ENCODE measurements around the gene INTS4. TPM values are rescaled to one million over a fixed set of nuclear protein-coding genes. Genes with fewer than 3 reads are reported as not detected.
"Not testable (repeated sequence)": the region's sequence is repeated elsewhere in the genome, so short reads cannot be mapped to it uniquely, and the experiment has no call there.

Gene INTS4
- total RNA-seq, 4 donors from 2014 or later, result 32.2 to 49.2 (median 40.0) TPM

DNA sequence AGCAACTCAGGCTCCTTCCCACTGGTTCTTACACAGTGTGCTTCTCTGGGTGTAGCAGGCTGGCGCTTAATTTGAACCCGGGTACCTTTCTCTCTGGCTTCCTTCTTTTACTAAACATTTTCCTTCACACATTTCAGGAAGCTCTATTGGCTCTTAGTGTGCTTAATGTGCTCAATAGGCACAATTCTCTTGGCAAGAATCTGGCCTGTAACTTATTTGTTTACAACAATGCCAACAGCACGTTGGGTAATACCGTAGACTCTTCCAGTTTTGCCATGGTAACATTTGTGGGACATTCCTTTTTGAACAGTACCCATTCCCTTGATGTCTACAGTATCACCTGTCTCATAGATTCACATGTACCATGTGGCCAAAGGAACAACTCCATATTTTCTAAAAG is 125.7 kb downstream of the INTS4 start:
- WGBS, 2 donors, result 91 to 97% methylated on average over 4 of the region's 4 CpGs
- H3K9me3 ChIP-seq, result no peaks in the 10 kb centered on the region
- no peak for DNase-seq (ENCODE audit: low spot score in 2 of 2)
- peaks cover 0 to 63% (median 6%) of the 10 kb centered on the region in 3 donors for H3K36me3 ChIP-seq
- H3K27ac ChIP-seq, result no peak overlapping the region
- no peak overlapping the region for H3K4me3 ChIP-seq
- TF ChIP-seq EP300 (IDR thresholded peaks at IDR 0.05), result no peak
- H3K27me3 ChIP-seq, result no peaks in the 10 kb centered on the region
- peaks cover 0 to 17% (median 4%) of the 10 kb centered on the region in 4 donors for H3K4me1 ChIP-seq

DNA sequence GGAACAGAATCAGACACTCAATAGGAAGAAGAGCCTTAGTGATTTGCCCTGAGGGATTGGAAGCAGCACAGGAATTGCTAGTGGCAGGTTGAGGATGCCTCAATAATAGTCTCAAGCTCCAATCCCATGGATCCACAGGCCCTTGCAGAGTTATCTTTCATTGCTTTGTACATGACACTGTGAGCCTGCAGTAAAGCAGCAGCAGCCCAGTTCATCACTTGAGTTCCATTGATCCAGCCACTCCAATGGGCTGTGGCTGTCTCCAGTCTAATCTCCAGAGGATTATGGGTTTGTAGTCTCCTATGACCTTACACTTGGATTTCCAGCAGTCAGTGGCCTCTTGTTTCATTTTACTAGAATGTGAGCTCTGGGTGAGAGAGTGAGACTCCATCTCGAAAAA is 128.1 kb downstream of the INTS4 start:
- Histone ChIP-seq H3K9me3 (no peaks in the 10 kb centered on the region), H3K4me1 (peaks cover 0 to 17% (median 4%) of the 10 kb centered on the region in 4 donors), H3K36me3 (peaks cover 0 to 54% (median 6%) of the 10 kb centered on the region in 3 donors), H3K4me3 (no peak overlapping the region), H3K27ac (peak overlapping the region in 1 of 4 donors; percentile 22), H3K27me3 (no peaks in the 10 kb centered on the region)
- TF ChIP-seq, protein P1, sequence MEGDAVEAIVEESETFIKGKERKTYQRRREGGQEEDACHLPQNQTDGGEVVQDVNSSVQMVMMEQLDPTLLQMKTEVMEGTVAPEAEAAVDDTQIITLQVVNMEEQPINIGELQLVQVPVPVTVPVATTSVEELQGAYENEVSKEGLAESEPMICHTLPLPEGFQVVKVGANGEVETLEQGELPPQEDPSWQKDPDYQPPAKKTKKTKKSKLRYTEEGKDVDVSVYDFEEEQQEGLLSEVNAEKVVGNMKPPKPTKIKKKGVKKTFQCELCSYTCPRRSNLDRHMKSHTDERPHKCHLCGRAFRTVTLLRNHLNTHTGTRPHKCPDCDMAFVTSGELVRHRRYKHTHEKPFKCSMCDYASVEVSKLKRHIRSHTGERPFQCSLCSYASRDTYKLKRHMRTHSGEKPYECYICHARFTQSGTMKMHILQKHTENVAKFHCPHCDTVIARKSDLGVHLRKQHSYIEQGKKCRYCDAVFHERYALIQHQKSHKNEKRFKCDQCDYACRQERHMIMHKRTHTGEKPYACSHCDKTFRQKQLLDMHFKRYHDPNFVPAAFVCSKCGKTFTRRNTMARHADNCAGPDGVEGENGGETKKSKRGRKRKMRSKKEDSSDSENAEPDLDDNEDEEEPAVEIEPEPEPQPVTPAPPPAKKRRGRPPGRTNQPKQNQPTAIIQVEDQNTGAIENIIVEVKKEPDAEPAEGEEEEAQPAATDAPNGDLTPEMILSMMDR (IDR thresholded peaks at IDR 0.05), result no peak
- no peak for TF ChIP-seq EP300 (IDR thresholded peaks at IDR 0.05)
- no peak for TF ChIP-seq POLR2A (IDR thresholded peaks at IDR 0.05)
- 79 to 88% methylated on average over 1 of the region's 1 CpG for WGBS, 2 donors
- DNase-seq (ENCODE audit: low spot score in 2 of 2), result no peak

DNA sequence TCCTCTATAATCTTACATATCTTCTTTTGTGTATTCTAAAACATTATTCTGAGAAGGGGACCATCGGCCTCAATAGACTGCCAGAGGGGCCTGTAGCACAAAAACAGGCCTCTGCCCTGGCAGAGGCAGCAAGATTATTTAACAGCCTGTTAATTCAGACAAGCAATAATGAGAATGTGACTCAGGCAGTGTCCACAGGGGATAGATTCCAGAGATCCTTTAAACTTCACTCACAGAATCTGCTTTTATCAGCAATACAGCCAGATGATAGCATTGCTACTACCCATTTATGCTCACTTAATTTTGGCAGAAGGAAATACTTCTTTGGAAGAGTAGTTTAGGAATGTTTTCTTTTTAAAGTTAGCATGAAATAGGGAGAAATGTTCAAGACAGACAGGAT is 128.7 kb downstream of the INTS4 start:
- Histone ChIP-seq H3K36me3 (peaks cover 0 to 54% (median 6%) of the 10 kb centered on the region in 3 donors), H3K4me3 (no peak overlapping the region), H3K9me3 (no peaks in the 10 kb centered on the region), H3K27ac (peak overlapping the region in 1 of 4 donors; percentile 22), H3K4me1 (peaks cover 0 to 17% (median 4%) of the 10 kb centered on the region in 4 donors), H3K27me3 (no peaks in the 10 kb centered on the region)
- WGBS, 2 donors, result 60 to 62% methylated on average over 1 of the region's 1 CpG
- no peak for DNase-seq (ENCODE audit: low spot score in 2 of 2)
- no peak for TF ChIP-seq POLR2A (IDR thresholded peaks at IDR 0.05)
- no peak for TF ChIP-seq EP300 (IDR thresholded peaks at IDR 0.05)
- TF ChIP-seq, protein P1 (IDR thresholded peaks at IDR 0.05), result no peak

DNA sequence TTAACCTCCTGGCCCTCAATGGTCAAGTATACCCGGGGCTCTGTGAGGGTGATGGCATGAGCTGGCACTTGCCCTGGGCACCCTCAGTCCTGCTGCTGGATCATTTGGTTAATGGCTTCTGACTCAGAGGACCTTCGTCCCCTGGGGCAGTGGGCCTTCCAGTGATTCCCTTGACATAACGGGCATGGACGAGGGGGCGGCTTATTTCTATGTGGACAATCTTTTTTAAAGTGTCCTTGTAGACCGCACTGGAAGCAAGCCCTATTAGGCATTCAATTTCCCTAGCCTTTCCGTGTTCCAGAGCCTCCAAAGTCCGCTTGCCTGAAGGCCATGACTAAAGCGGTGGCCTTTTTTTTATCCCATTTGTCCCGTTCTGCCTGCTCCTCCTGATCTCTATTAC is 133.0 kb downstream of the INTS4 start:
- Histone ChIP-seq H3K36me3 (peaks cover 0 to 58% (median 5%) of the 10 kb centered on the region in 3 donors), H3K4me1 (peaks cover 0 to 15% (median 4%) of the 10 kb centered on the region in 4 donors)
- 87 to 90% methylated on average over 10 of the region's 10 CpGs for WGBS, 2 donors
- not testable (repeated sequence) for DNase-seq (ENCODE audit: low spot score in 2 of 2); H3K27me3 ChIP-seq; H3K4me3 ChIP-seq; H3K9me3 ChIP-seq; H3K27ac ChIP-seq

DNA sequence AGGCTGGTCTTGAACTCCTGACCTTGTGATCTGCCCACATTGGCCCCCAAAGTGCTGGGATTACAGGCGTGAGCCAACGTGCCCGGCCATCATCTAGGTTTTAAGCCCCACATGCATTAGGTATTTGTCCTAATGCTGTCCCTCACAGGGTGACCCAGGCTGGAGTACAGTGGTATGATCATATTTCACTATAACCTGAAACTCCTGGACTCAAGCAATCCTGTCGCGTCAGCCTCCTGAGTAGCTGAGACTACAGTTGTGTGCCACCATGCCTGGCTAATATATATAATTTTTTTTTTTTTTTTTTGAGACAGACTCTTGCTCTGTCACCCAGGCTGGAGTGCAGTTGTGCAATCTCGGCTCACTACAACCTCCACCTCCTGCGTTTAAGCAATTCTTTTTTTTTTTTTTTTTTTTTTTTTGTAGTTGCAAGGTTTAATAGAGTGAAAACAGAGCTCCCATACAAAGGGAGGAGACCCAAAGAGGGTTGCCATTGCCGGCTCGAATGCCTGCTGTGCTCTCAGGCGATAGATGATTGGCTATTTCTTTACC is 136.5 kb downstream of the INTS4 start:
- not testable (repeated sequence) for H3K4me1 ChIP-seq; H3K27me3 ChIP-seq; H3K27ac ChIP-seq; DNase-seq (ENCODE audit: low spot score in 2 of 2); H3K4me3 ChIP-seq
- whole genome bisulfite sequencing, 2 donors, result 87 to 94% methylated on average over 10 of the region's 10 CpGs
- Histone ChIP-seq H3K36me3 (peaks cover 0 to 86% (median 19%) of the 10 kb centered on the region in 3 donors), H3K9me3 (peaks cover 0 to 13% (median 0%) of the 10 kb centered on the region in 4 donors)

DNA sequence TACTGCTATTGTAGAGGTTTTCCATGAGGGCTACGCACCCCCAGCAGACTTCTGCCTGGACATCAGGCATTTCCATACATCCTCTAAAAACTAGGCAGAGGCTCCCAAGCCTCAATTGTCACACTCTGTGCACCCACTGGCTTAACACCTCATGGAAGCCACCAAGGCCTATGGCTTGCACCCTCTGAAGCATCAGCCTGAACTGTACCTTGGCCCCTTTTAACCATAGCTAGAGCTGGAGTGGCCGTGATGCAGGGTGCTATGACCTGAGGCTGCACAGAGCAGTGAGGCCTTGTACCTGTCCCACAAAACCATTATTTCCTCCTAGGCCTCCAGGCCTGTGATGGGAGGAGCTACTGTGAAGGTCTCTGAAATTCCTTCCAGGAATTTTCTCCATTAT is 139.6 kb downstream of the INTS4 start:
- H3K4me1 ChIP-seq, result no peaks in the 10 kb centered on the region
- TF ChIP-seq, protein P1 (IDR thresholded peaks at IDR 0.05), result no peak
- TF ChIP-seq POLR2A (IDR thresholded peaks at IDR 0.05), result no peak
- TF ChIP-seq EP300 (IDR thresholded peaks at IDR 0.05), result no peak
- no peak overlapping the region for H3K4me3 ChIP-seq

More for the DNA sequence above, 139.6 kb downstream of the INTS4 start:
- Histone ChIP-seq H3K36me3 (peaks cover 0 to 92% (median 19%) of the 10 kb centered on the region in 3 donors), H3K27me3 (no peaks in the 10 kb centered on the region), H3K9me3 (peaks cover 0 to 13% (median 0%) of the 10 kb centered on the region in 4 donors), H3K27ac (no peak overlapping the region)
- WGBS, 2 donors, result 94 to 97% methylated on average over 2 of the region's 2 CpGs
- DNase-seq (ENCODE audit: low spot score in 2 of 2), result no peak
